Keratinocyte (primary cell): ENCODE data around the gene LMTK2.

Source experiments
- CTCF ChIP-seq, 3 experiments: IDR thresholded peaks in 1 of 3; conservative IDR thresholded peaks in 1 of 3; optimal IDR thresholded peaks in 1 of 3; 2 replicates in 2 of 3; 3 replicates in 1 of 3; pipeline versions ENCODE3 to v1.5.1; 2011; ENCODE audit warnings: low read length in 3 of 3, mild to moderate bottlenecking in 3 of 3, moderate library complexity in 2 of 3, control low read depth in 1 of 3, inconsistent platforms in 1 of 3; ENCODE audit not compliant: insufficient read depth in 2 of 3; ENCODE audit errors: extremely low read depth in 1 of 3
- EZH2 ChIP-seq: IDR thresholded peaks from one replicate; pipeline ENCODE4 v1.6.1; 2012; ENCODE audit warnings: inconsistent platforms, mild to moderate bottlenecking, low read length, moderate library complexity

GRCh38 chr7:98138672-98139071 lies 32.0 kb downstream of the LMTK2 start:
- no peak for TF ChIP-seq CTCF (optimal IDR thresholded peaks at IDR 0.05 in 1 of 3, IDR thresholded peaks at IDR 0.05 in 1 of 3, conservative IDR thresholded peaks at IDR 0.05 in 1 of 3; ENCODE audit: extremely low read depth in 1 of 3, insufficient read depth in 2 of 3, low read length in 3 of 3)
- no peak for TF ChIP-seq EZH2
